DND-41 (cell line): ENCODE data around the gene ADARB2.

Experiments used
- ATAC-seq: fragments of 200-7000 bp; cut with Tn5 transposase; 3 replicates; pipeline ENCODE4 v1.9.1; 2021; ENCODE audit warnings: low read depth; ENCODE audit not compliant: insufficient read depth
- DNase-seq: peaks from one replicate; pipeline ENCODE4 v3.0.0-alpha.2; 2020
- H2AFZ ChIP-seq: 2 replicates; pipeline ENCODE4 v1.6.0; 2012; ENCODE audit warnings: low read depth, low read length
- H3K27ac ChIP-seq: 2 replicates; pipeline ENCODE4 v1.5.1; 2012; ENCODE audit warnings: low read length, inconsistent platforms
- H3K27me3 ChIP-seq: fragments of 200-600 bp; sonication (generic); 2 replicates; pipeline ENCODE4 v1.6.0; 2012; ENCODE audit warnings: low read length, mild to moderate bottlenecking, inconsistent platforms; ENCODE audit not compliant: insufficient read depth, poor library complexity
- H3K36me3 ChIP-seq: 2 replicates; pipeline ENCODE4 v1.5.1; 2012; ENCODE audit warnings: low read length, inconsistent platforms; ENCODE audit not compliant: insufficient read depth
- H3K4me1 ChIP-seq: 2 replicates; pipeline ENCODE4 v1.5.1; 2012; ENCODE audit warnings: mild to moderate bottlenecking, low read length; ENCODE audit not compliant: insufficient read depth
- H3K4me2 ChIP-seq: 2 replicates; pipeline ENCODE4 v1.6.0; 2012; ENCODE audit warnings: mild to moderate bottlenecking, moderate library complexity, low read length, inconsistent platforms; ENCODE audit not compliant: insufficient read depth
- H3K4me3 ChIP-seq, 2 experiments: fragments of 200-600 bp in 1 of 2; shearing (Covaris generic) in 1 of 2; 2 replicates each; pipeline ENCODE4 v1.5.1; 2012 to 2016; ENCODE audit warnings: inconsistent platforms in 2 of 2, low read length in 2 of 2, mild to moderate bottlenecking in 2 of 2, low read depth in 1 of 2, moderate library complexity in 1 of 2
- H3K79me2 ChIP-seq: 2 replicates; pipeline ENCODE4 v1.6.0; 2012; ENCODE audit warnings: low read length, inconsistent platforms; ENCODE audit not compliant: insufficient read depth
- H3K9ac ChIP-seq: 2 replicates; pipeline ENCODE4 v1.6.0; 2012; ENCODE audit warnings: low read depth, mild to moderate bottlenecking, inconsistent platforms, low read length, moderate library complexity
- H3K9me3 ChIP-seq: 2 replicates; pipeline ENCODE4 v1.5.1; 2012; ENCODE audit warnings: low read length, moderate library complexity, mild to moderate bottlenecking, inconsistent platforms; ENCODE audit not compliant: insufficient read depth, severe bottlenecking
- H4K20me1 ChIP-seq: 2 replicates; pipeline ENCODE4 v1.6.0; 2012; ENCODE audit warnings: low read length; ENCODE audit not compliant: insufficient read depth
- CTCF ChIP-seq: IDR thresholded peaks from 2 replicates; pipeline ENCODE4 v1.5.1; 2012; ENCODE audit warnings: borderline replicate concordance, low read length, moderate library complexity, mild to moderate bottlenecking; ENCODE audit not compliant: poor library complexity, severe bottlenecking; ENCODE audit errors: extremely low read depth
- EZH2 ChIP-seq: IDR thresholded peaks from 3 replicates; pipeline ENCODE4 v1.6.1; 2012; ENCODE audit warnings: borderline replicate concordance, low read depth, mild to moderate bottlenecking, moderate library complexity, low read length, inconsistent platforms; ENCODE audit not compliant: severe bottlenecking

Gene ADARB2

DNA sequence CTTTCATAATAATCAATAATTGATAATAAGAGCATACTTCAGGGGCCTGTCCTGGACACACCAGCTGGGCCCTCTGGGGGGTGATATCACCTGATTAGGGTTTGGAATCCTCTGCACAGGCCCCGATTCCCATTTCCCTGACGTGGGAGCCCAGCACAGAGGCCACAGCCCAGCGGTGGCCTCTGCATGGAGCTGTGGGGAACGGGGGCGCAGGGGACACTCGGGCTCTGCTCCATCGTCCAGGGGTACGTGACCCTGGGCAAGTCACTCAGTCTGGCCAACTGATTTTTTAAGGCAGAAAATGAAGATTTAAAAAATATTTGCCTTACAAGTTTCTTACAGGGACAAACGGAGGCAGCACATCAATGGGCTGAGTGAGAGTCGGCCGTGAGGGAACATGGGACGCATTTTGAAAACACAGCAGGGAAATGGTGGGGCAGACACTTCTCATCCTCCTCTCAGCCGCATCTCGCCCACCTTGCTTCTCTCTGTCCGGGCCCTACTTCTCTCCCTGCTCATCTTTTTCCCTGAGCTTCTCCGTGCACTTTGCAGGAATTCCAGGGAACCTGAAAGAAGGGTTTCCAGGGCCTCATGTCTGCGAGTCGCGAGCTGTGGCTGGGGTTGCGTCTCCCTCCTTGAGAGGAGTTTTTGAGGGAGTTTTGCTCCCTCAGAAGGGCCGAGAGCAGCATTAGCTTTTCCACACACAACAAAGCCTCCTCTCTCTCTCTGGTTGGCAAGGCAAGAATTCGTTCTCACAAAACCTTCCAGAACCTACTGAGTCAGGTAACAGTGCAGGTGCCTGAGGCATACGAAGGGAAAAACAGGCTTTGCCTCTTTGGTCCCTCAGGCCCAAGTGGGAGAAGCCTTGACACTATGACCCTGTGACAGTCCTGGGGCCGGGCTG lies 369.1 kb downstream of the ADARB2 start:
- no peaks in the 10 kb centered on the region for H3K27me3 ChIP-seq
- DNase-seq, result no peak

DNA sequence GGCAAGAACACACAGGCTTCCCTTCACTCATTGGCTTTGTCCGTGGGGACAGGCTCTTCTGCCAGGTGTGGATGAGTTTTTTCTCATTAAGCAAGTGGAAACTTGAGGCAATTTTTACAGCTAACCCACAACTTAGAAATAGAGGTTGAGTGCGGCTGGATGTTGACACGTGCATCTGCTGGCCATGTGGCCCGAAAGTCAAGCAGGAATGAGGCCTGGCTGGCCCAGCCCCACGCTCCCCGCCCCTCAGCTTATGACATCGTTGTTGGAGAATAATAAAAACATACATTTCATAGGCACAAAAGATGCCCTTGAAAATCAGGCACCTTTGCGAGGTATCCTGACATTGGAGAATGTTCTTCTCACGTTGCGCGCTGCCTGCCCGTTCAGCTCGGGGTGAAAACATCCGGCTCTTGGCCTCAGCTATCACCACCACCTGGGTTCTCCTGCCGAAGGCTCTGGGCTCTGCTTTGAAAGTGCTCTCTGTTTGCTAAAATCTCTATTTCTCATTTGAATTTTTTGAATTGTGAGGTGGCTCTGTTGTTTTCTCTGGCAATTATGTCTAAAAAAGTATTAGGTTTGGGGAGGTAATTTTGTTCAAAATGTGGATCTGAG lies 370.4 kb downstream of the ADARB2 start:
- no peaks in the 10 kb centered on the region for H3K79me2 ChIP-seq
- TF ChIP-seq EZH2, result no peak
- TF ChIP-seq CTCF, result no peak
- H3K4me1 ChIP-seq, result peaks cover 3% of the 10 kb centered on the region; the same call in 1 of the 2 replicates
- H2AFZ ChIP-seq, result no peak overlapping the region
- no peaks in the 10 kb centered on the region for H3K36me3 ChIP-seq
- H3K27me3 ChIP-seq, result no peaks in the 10 kb centered on the region
- no peak overlapping the region for H3K27ac ChIP-seq
- DNase-seq (no peak), ATAC-seq (no peak)
- no peak overlapping the region for H3K4me3 ChIP-seq
- no peaks in the 10 kb centered on the region for H3K9me3 ChIP-seq
- no peak overlapping the region for H3K4me2 ChIP-seq
- H3K9ac ChIP-seq, result no peak overlapping the region
- H4K20me1 ChIP-seq, result no peaks in the 10 kb centered on the region

More for the DNA sequence above, 369.1 kb downstream of the ADARB2 start:
- Histone ChIP-seq H3K27ac (no peak overlapping the region), H3K4me1 (no peaks in the 10 kb centered on the region), H3K9me3 (no peaks in the 10 kb centered on the region), H2AFZ (no peak overlapping the region), H3K9ac (no peak overlapping the region), H3K79me2 (no peaks in the 10 kb centered on the region), H3K4me3 (no peak overlapping the region), H3K36me3 (no peaks in the 10 kb centered on the region), H3K4me2 (no peak overlapping the region), H4K20me1 (no peaks in the 10 kb centered on the region)
- TF ChIP-seq CTCF (no peak), EZH2 (no peak)
- ATAC-seq, result no peak

DNA sequence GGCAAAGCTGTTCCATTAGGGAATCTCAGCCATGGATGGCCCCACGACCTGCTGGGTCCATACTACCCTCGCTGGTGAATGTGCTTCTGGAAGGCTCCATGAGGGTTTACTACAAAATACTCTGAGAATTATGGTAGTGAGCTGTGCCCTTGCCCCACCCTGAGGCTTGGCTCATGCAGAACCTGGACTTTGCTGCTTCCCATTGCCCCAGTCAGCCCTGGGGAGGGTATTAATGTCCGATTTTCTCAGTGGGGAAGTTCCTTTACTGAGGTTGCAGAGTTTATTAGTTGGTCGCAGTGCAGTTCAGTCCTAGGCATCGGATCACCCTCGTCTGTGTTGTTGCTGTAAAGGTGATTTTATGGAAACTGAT lies 371.0 kb downstream of the ADARB2 start:
- Histone ChIP-seq H3K79me2 (no peaks in the 10 kb centered on the region), H3K36me3 (no peaks in the 10 kb centered on the region), H3K27ac (no peak overlapping the region), H3K9ac (no peak overlapping the region), H3K9me3 (no peaks in the 10 kb centered on the region), H3K4me2 (no peak overlapping the region), H3K4me1 (peaks cover 9% of the 10 kb centered on the region), H3K27me3 (no peaks in the 10 kb centered on the region), H2AFZ (no peak overlapping the region), H3K4me3 (no peak overlapping the region), H4K20me1 (no peaks in the 10 kb centered on the region)
- DNase-seq, result no peak
- ATAC-seq, result no peak
- TF ChIP-seq CTCF (no peak), EZH2 (no peak)
